Adrenal gland (tissue), 12 donors: Measurements from ENCODE around the gene PTPRN2. TPM values are rescaled to one million over a fixed set of nuclear protein-coding genes. Genes with fewer than 3 reads are reported as not detected.

Experiments used
- DNase-seq, 7 donors: peaks; one replicate each; pipeline ENCODE4 v3.0.0-alpha.2; 2019 to 2020
- H3K27ac ChIP-seq, 5 donors: fragments of 200-600 bp; sonication (generic) in 4 of 5; 1 replicate in 3 of 5; 2 replicates in 2 of 5; pipeline versions ENCODE4 v1.5.1 to v1.8.0; 2016 to 2020; ENCODE audit warnings: mild to moderate bottlenecking in 1 of 5
- H3K27me3 ChIP-seq: fragments of 200-600 bp; 2 replicates; pipeline ENCODE4 v1.8.0; 2021
- H3K36me3 ChIP-seq, 2 donors: fragments of 200-600 bp; replicated peaks in 1 of 2; 1 replicate in 1 of 2; 2 replicates in 1 of 2; pipeline versions ENCODE4 v1.5.1 to v1.8.0; 2018 to 2022
- H3K4me1 ChIP-seq, 2 donors: fragments of 200-600 bp; replicated peaks in 1 of 2; 1 replicate in 1 of 2; 2 replicates in 1 of 2; pipeline versions ENCODE4 v1.5.1 to v1.8.0; 2018 to 2021
- H3K4me3 ChIP-seq, 4 donors: fragments of 200-600 bp; sonication (generic) in 3 of 4; one replicate each; pipeline ENCODE4 v1.5.1; 2016 to 2018
- H3K9me3 ChIP-seq, 3 donors: fragments of 200-600 bp; sonication (generic) in 1 of 3; replicated peaks in 1 of 3; 1 replicate in 2 of 3; 2 replicates in 1 of 3; pipeline versions ENCODE4 v1.5.1 to v1.8.0; 2016 to 2021
- CTCF ChIP-seq, 6 experiments: fragments of 450-650 bp in 4 of 6; fragments of 200-600 bp in 2 of 6; sonication (generic) in 1 of 6; IDR thresholded peaks; 1 replicate in 5 of 6; 2 replicates in 1 of 6; pipeline versions ENCODE4 v1.5.1 to v1.8.0; 2016 to 2021; ENCODE audit warnings: antibody characterized with exemption in 6 of 6, mild to moderate bottlenecking in 2 of 6, moderate library complexity in 1 of 6
- POLR2A ChIP-seq, 2 donors: fragments of 450-650 bp; IDR thresholded peaks; one replicate each; pipeline ENCODE4 v1.6.1; 2017; ENCODE audit warnings: antibody characterized with exemption in 2 of 2, mild to moderate bottlenecking in 2 of 2, moderate library complexity in 1 of 2
- WGBS, 4 donors: extraction: QIAGEN DNeasy Blood & Tissue Kit in 2 of 4; methylation state at CpG; one replicate each; pipeline versions ENCODE4 v1.1.5 to v1.1.7; 2013 to 2017; 5-methylcytosine and 5-hydroxymethylcytosine counted together
- intact Hi-C, 2 donors: fragments of 100-400 bp; cut with DNase I; formaldehyde crosslinking; loops; one replicate each; pipeline versions ENCODE4 v1.14.1 to v1.15.0; 2022 to 2023
- polyA plus RNA-seq, 3 donors: library from polyadenylated mRNA; stranded (reverse); fragments of 200-250 nt in 2 of 3; fragments of 350-450 nt in 1 of 3; fragmentation: Illumina TruSeq in 1 of 3; extraction: RNeasy Lipid Tissue Mini Kit (QIAGEN cat#74804) in 1 of 3; gene quantifications; one replicate each; pipeline ENCODE4 v1.2.3, GENCODE V29; 2013 to 2014
- total RNA-seq, 9 donors: library from RNA; depleted of rRNA in 4 of 9; stranded (reverse); fragments of >200 nt in 4 of 9; fragments of 120-200 nt in 1 of 9; fragmentation: NEBNext Ultra II Directional in 1 of 9; extraction: Animal tissue kit (Norgen Biotek cat#: 25700) in 1 of 9; gene quantifications; one replicate each; pipeline versions ENCODE4 v1.1.0 to v1.2.4, GENCODE V29; 2013 to 2023
- donor health status: healthy with polysubstance abuse.
- donor health status: Bipolar disorder and iron deficiency.
- donor health status: DM: yes; HTN: yes; CAD: no.
- donor health status: DM: no; HTN: no; CAD: no.
- donor health status: DM: no; HTN: no; CAD: no.
- donor health status: DM: yes; HTN: yes; CAD: no.

Gene PTPRN2
- total and polyA plus RNA-seq, 12 donors = 2.2 to 16.2 (median 3.4) TPM

- no peak for DNase-seq
- no peaks in the 10 kb centered on the region for H3K36me3 ChIP-seq
- H3K4me3 ChIP-seq = no peak overlapping the region
- no peak overlapping the region for H3K27ac ChIP-seq
- no peaks in the 10 kb centered on the region for H3K27me3 ChIP-seq
- H3K4me1 ChIP-seq = no peaks in the 10 kb centered on the region
- H3K9me3 ChIP-seq = peaks cover 0 to 6% (median 0%) of the 10 kb centered on the region in 3 donors
- WGBS, 4 donors = 74 to 81% (median 78%) methylated on average over 9 to 21 of the region's 21 CpGs
- no peak for TF ChIP-seq POLR2A (IDR thresholded peaks at IDR 0.05)
- no peak for TF ChIP-seq CTCF (IDR thresholded peaks at IDR 0.05)
- intact Hi-C loops = no loop called here
Observed at GRCh38 chr7:157952050-157952667, 635.5 kb downstream of the PTPRN2 start.

GRCh38 chr7:157951300-157952049 lies 636.1 kb downstream of the PTPRN2 start:
- H3K27me3 ChIP-seq = no peaks in the 10 kb centered on the region
- no peak overlapping the region for H3K4me3 ChIP-seq
- H3K36me3 ChIP-seq = no peaks in the 10 kb centered on the region
- no peak for DNase-seq
- no peak overlapping the region for H3K27ac ChIP-seq
- no peaks in the 10 kb centered on the region for H3K4me1 ChIP-seq
- WGBS, 4 donors = 82 to 89% (median 83%) methylated on average over 25 to 26 of the region's 26 CpGs
- no peak for TF ChIP-seq CTCF (IDR thresholded peaks at IDR 0.05)
- TF ChIP-seq POLR2A (IDR thresholded peaks at IDR 0.05) = no peak
- intact Hi-C loops = no loop called here
- peaks cover 0 to 6% (median 0%) of the 10 kb centered on the region in 3 donors for H3K9me3 ChIP-seq

- peaks cover 0 to 6% (median 0%) of the 10 kb centered on the region in 3 donors for H3K9me3 ChIP-seq
- DNase-seq = no peak
- no peaks in the 10 kb centered on the region for H3K36me3 ChIP-seq
- intact Hi-C loops = no loop called here
- no peak overlapping the region for H3K4me3 ChIP-seq
- TF ChIP-seq CTCF (IDR thresholded peaks at IDR 0.05) (no peak), POLR2A (IDR thresholded peaks at IDR 0.05) (no peak)
- H3K27ac ChIP-seq = no peak overlapping the region
- H3K27me3 ChIP-seq = no peaks in the 10 kb centered on the region
- no peaks in the 10 kb centered on the region for H3K4me1 ChIP-seq
- 26 to 53% (median 41%) methylated on average over 3 of the region's 3 CpGs for WGBS, 4 donors
Observed at GRCh38 chr7:157949711-157950110, 637.9 kb downstream of the PTPRN2 start.

- intact Hi-C loops = no loop called here
- no peak for DNase-seq
- TF ChIP-seq CTCF (IDR thresholded peaks at IDR 0.05) = no peak
- no peak for TF ChIP-seq POLR2A (IDR thresholded peaks at IDR 0.05)
Observed at GRCh38 chr7:157947504-157947903, 640.1 kb downstream of the PTPRN2 start.

More at GRCh38 chr7:157947504-157947903, 640.1 kb downstream of the PTPRN2 start:
- Histone ChIP-seq H3K4me3 (no peak overlapping the region), H3K27me3 (no peaks in the 10 kb centered on the region), H3K4me1 (no peaks in the 10 kb centered on the region), H3K36me3 (no peaks in the 10 kb centered on the region), H3K27ac (no peak overlapping the region), H3K9me3 (peaks cover 0 to 6% (median 0%) of the 10 kb centered on the region in 3 donors)
- 83 to 93% (median 88%) methylated on average over 3 of the region's 3 CpGs for WGBS, 4 donors
